HepG2 (cell line): ENCODE measurements around the gene SLC16A5. TPM values are rescaled to one million over a fixed set of nuclear protein-coding genes. Genes with fewer than 3 reads are reported as not detected.

Experiments used
- ATAC-seq: fragments of 200-7000 bp; cut with Tn5 transposase; 3 replicates; pipeline ENCODE4 v1.9.1; 2020; ENCODE audit warnings: mild to moderate bottlenecking, moderate library complexity
- BruUV-seq: library from RNA; stranded (reverse); fragments of 400-500 nt; replicated peaks from 2 replicates; lab custom pipeline; 2021; lab: Mats Ljungman, UMichigan
- CTCF ChIA-PET: fragments of 300-600 bp; formaldehyde crosslinking; extraction: SDS; loops from one replicate; lab custom pipeline; 2021; ENCODE audit warnings: low total read pairs, inconsistent platforms, low intra/inter-chr PET ratio; lab: Yijun Ruan, JAX
- POLR2A ChIA-PET: fragments of 350-600 bp; sonication (Branson Sonifier 250); formaldehyde crosslinking; loops from one replicate; lab custom pipeline; 2020; ENCODE audit warnings: antibody characterized with exemption, inconsistent platforms; lab: Yijun Ruan, JAX
- DNase-seq: peaks from one replicate; pipeline ENCODE4 v3.0.0-alpha.2; 2015; ENCODE audit warnings: low spot score
- FAIRE-seq: peaks from 3 replicates; lab custom pipeline; 2011; peaks lifted over from hg19 to GRCh38; lab: Jason Lieb, UNC
- H2AFZ ChIP-seq: one replicate; pipeline ENCODE4 v1.6.1; 2011; ENCODE audit warnings: low read length, inconsistent platforms
- H3K27ac ChIP-seq: fragments of 300-600 bp; 3 replicates; pipeline ENCODE4 v1.8.0; 2011; ENCODE audit warnings: mixed run types, mild to moderate bottlenecking, mixed read lengths, low read length, inconsistent platforms; ENCODE audit not compliant: insufficient read depth; ENCODE audit errors: extremely low read length
- H3K27me3 ChIP-seq, 2 experiments: fragments of 200-600 bp in 1 of 2; 2 replicates in 1 of 2; 3 replicates in 1 of 2; pipeline versions ENCODE4 v1.6.0 to v1.8.0; 2011; ENCODE audit warnings: low read length in 2 of 2, mild to moderate bottlenecking in 2 of 2, moderate library complexity in 2 of 2, inconsistent platforms in 1 of 2; ENCODE audit not compliant: insufficient read depth in 2 of 2, control insufficient read depth in 1 of 2
- H3K36me3 ChIP-seq, 2 experiments: fragments of 200-600 bp in 1 of 2; replicated peaks in 1 of 2; 2 replicates in 1 of 2; 3 replicates in 1 of 2; pipeline versions ENCODE4 v1.5.1 to v1.8.0; 2011; ENCODE audit warnings: low read length in 2 of 2, inconsistent platforms in 1 of 2; ENCODE audit not compliant: insufficient read depth in 2 of 2, control insufficient read depth in 1 of 2
- H3K4me1 ChIP-seq: 2 replicates; pipeline ENCODE4 v1.5.1; 2012; ENCODE audit warnings: low read length, inconsistent platforms; ENCODE audit not compliant: insufficient read depth
- H3K4me2 ChIP-seq: 2 replicates; pipeline ENCODE4 v1.6.0; 2011; ENCODE audit warnings: low read depth, low read length, inconsistent platforms
- H3K4me3 ChIP-seq, 3 experiments: fragments of 200-600 bp in 1 of 3; sonication (generic), shearing (Covaris generic) in 1 of 3; replicated peaks in 1 of 3; 2 replicates each; pipeline ENCODE4 v1.5.1; 2011 to 2016; ENCODE audit warnings: low read length in 3 of 3, inconsistent platforms in 2 of 3, low read depth in 2 of 3, mild to moderate bottlenecking in 2 of 3, control low read depth in 1 of 3, mixed read lengths in 1 of 3; ENCODE audit not compliant: insufficient read depth in 1 of 3
- H3K79me2 ChIP-seq: one replicate; pipeline ENCODE4 v1.6.1; 2011; ENCODE audit warnings: low read length, inconsistent platforms; ENCODE audit not compliant: insufficient read depth
- H3K9ac ChIP-seq: 2 replicates; pipeline ENCODE4 v1.6.0; 2011; ENCODE audit warnings: mild to moderate bottlenecking, low read depth, low read length, inconsistent platforms; ENCODE audit not compliant: insufficient read depth
- H3K9me3 ChIP-seq: 2 replicates; pipeline ENCODE4 v1.5.1; 2012; ENCODE audit warnings: mild to moderate bottlenecking, low read length
- H4K20me1 ChIP-seq: 2 replicates; pipeline ENCODE4 v1.6.0; 2011; ENCODE audit warnings: inconsistent platforms, mild to moderate bottlenecking, low read length, moderate library complexity; ENCODE audit not compliant: insufficient read depth
- AGO2 ChIP-seq: fragments of 200-400 bp; formaldehyde crosslinking; optimal IDR thresholded peaks from 2 replicates; pipeline ENCODE3; 2017; ENCODE audit warnings: mild to moderate bottlenecking, low read depth, low read length, moderate library complexity
- CEBPG ChIP-seq: IDR thresholded peaks from 2 replicates; pipeline ENCODE4 v1.6.1; 2016
- HMG20A ChIP-seq: IDR thresholded peaks from 2 replicates; pipeline ENCODE4 v1.6.1; 2016; ENCODE audit warnings: borderline replicate concordance
- LCORL ChIP-seq, 2 experiments: fragments of 450-650 bp in 1 of 2; sonication (generic) in 1 of 2; formaldehyde crosslinking in 1 of 2; IDR thresholded peaks; 2 replicates each; pipeline versions ENCODE4 v1.5.0 to v1.6.1; 2017 to 2020; ENCODE audit warnings: antibody characterized with exemption in 1 of 2, missing genetic modification reagents in 1 of 2
- PAWR ChIP-seq: sonication (generic); formaldehyde crosslinking; IDR thresholded peaks from 2 replicates; pipeline ENCODE4 v1.4.0; 2020; ENCODE audit warnings: missing genetic modification reagents, mild to moderate bottlenecking, borderline replicate concordance
- TCF7 ChIP-seq: sonication (generic); IDR thresholded peaks from 2 replicates; pipeline ENCODE4 v1.6.1; 2016; ENCODE audit warnings: antibody characterized with exemption, low read depth
- YEATS2 ChIP-seq: sonication (generic); formaldehyde crosslinking; IDR thresholded peaks from 2 replicates; pipeline ENCODE4 v1.4.0; 2020; ENCODE audit warnings: missing genetic modification reagents, borderline replicate concordance
- ZBTB8A ChIP-seq: sonication (generic); formaldehyde crosslinking; IDR thresholded peaks from 2 replicates; pipeline ENCODE4 v1.4.0; 2020; ENCODE audit warnings: mild to moderate bottlenecking, low read depth, missing genetic modification reagents, borderline replicate concordance
- ZC3H4 ChIP-seq: sonication (generic); formaldehyde crosslinking; IDR thresholded peaks from 2 replicates; pipeline ENCODE4 v1.4.0; 2020; ENCODE audit warnings: missing genetic modification reagents, borderline replicate concordance
- ZNF547 ChIP-seq: sonication (generic); formaldehyde crosslinking; IDR thresholded peaks from 2 replicates; pipeline ENCODE4 v1.5.1; 2020; ENCODE audit warnings: mild to moderate bottlenecking, missing genetic modification reagents
- ZNF549 ChIP-seq: sonication (generic); formaldehyde crosslinking; IDR thresholded peaks from 2 replicates; pipeline ENCODE4 v1.5.0; 2020; ENCODE audit warnings: missing genetic modification reagents
- ZNF607 ChIP-seq: sonication (generic); formaldehyde crosslinking; IDR thresholded peaks from 2 replicates; pipeline ENCODE4 v1.5.1; 2020; ENCODE audit warnings: missing genetic modification reagents, mild to moderate bottlenecking, borderline replicate concordance
- WGBS: methylation state at CpG from one replicate; pipeline ENCODE4 v1.1.6; 2017; ENCODE audit warnings: low lambda C conversion rate; 5-methylcytosine and 5-hydroxymethylcytosine counted together
- in situ Hi-C: cut with HindIII; loops from 2 replicates; pipeline ENCODE4 v1.10.0; 2017; ENCODE audit warnings: low pct_unique_long_range_greater_than_20kb; ENCODE audit not compliant: extremely low pct_ligation_motif_present
- intact Hi-C: fragments of 100-400 bp; cut with micrococcal nuclease; formaldehyde crosslinking; loops from one replicate; pipeline ENCODE4 v1.10.0; 2022; ENCODE audit not compliant: unreplicated experiment
- polyA plus RNA-seq, 8 experiments: library from polyadenylated mRNA; depleted of rRNA in 3 of 8; stranded (reverse) in 7 of 8; unstranded in 1 of 8; fragments of >200 nt; fragmentation: Illumina TruSeq in 4 of 8; extraction: Trizol in 4 of 8; gene quantifications; 2 replicates each; pipeline versions ENCODE4 v1.2.1 to v1.2.3, GENCODE V29; 2011 to 2016; ENCODE audit warnings: low read depth in 4 of 8, missing spikeins in 1 of 8, mixed read lengths in 1 of 8; ENCODE audit not compliant: insufficient read depth in 1 of 8
- total RNA-seq, 5 experiments: library from RNA; depleted of rRNA; stranded (reverse); fragments of >200 nt; fragmentation: Illumina TruSeq; extraction: Trizol; gene quantifications; 2 replicates each; pipeline ENCODE4 v1.2.3, GENCODE V29; 2016; ENCODE audit warnings: low read depth in 1 of 5
- TF ChIP-seq, protein P1 (sequence below): sonication (generic); formaldehyde crosslinking; IDR thresholded peaks from 2 replicates; pipeline ENCODE4 v1.4.0; 2020; ENCODE audit warnings: missing genetic modification reagents
- TF ChIP-seq, protein P2 (sequence below): sonication (generic); formaldehyde crosslinking; IDR thresholded peaks from 2 replicates; pipeline ENCODE4 v1.5.0; 2020; ENCODE audit warnings: mild to moderate bottlenecking, missing genetic modification reagents
- TF ChIP-seq, protein P3 (sequence below): sonication (generic); formaldehyde crosslinking; conservative IDR thresholded peaks from 2 replicates; pipeline ENCODE4 v1.4.0; 2020; ENCODE audit warnings: missing genetic modification reagents
- TF ChIP-seq, protein P4 (sequence below): sonication (generic); formaldehyde crosslinking; IDR thresholded peaks from 2 replicates; pipeline ENCODE4 v1.4.0; 2020; ENCODE audit warnings: missing genetic modification reagents

SLC16A5 gene
- total and polyA plus RNA-seq, 2 of the 13 experiments (the other 11 are each of a cell fraction or from before 2014, with no cell fraction given) = 0.69 to 5.6 TPM

DNA sequence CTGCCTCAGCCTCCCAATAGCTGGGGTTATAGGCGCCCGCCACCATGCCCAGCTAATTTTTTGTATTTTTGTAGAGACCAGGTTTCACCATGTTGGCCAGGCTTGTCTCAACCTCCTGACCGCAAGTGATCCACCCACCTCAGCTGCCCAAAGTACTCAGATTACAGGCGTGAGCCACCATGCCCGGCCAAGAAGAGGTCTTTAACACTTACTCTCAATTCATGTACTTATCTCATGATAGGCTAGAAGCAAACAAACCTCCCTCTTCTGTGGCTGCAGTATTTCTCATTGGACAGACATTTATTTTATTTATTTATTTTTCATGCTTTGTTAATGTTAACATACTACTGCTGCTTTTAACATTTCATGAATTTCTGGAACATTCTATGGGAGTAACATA is 50.8 kb downstream of the SLC16A5 start:
- in situ Hi-C loops = no loop called here
- H3K27ac ChIP-seq = no peak overlapping the region
- H3K27me3 ChIP-seq = no peaks in the 10 kb centered on the region
- FAIRE-seq (no peak), DNase-seq (no peak), ATAC-seq (no peak)
- ChIA-PET CTCF (no interaction called here), POLR2A (interaction anchor here (0.8 kb wide), 1 partner anchor 16 kb away, joined by 3 read pairs; no protein-coding TSS in a partner anchor)
- H3K4me3 ChIP-seq = no peak overlapping the region
- H3K9ac ChIP-seq = no peak overlapping the region
- H2AFZ ChIP-seq = no peak overlapping the region
- no peaks in the 10 kb centered on the region for H3K9me3 ChIP-seq
- BruUV-seq = no TSS peak
- H4K20me1 ChIP-seq = no peaks in the 10 kb centered on the region
- H3K4me2 ChIP-seq = no peak overlapping the region
- WGBS = 91% methylated on average over 5 of the region's 5 CpGs
- peaks cover 1% of the 10 kb centered on the region for H3K4me1 ChIP-seq
- H3K79me2 ChIP-seq = no peaks in the 10 kb centered on the region
- intact Hi-C loops = no loop called here
- peaks cover 16 to 57% of the 10 kb centered on the region in 2 experiments for H3K36me3 ChIP-seq
- TF ChIP-seq, protein P1, sequence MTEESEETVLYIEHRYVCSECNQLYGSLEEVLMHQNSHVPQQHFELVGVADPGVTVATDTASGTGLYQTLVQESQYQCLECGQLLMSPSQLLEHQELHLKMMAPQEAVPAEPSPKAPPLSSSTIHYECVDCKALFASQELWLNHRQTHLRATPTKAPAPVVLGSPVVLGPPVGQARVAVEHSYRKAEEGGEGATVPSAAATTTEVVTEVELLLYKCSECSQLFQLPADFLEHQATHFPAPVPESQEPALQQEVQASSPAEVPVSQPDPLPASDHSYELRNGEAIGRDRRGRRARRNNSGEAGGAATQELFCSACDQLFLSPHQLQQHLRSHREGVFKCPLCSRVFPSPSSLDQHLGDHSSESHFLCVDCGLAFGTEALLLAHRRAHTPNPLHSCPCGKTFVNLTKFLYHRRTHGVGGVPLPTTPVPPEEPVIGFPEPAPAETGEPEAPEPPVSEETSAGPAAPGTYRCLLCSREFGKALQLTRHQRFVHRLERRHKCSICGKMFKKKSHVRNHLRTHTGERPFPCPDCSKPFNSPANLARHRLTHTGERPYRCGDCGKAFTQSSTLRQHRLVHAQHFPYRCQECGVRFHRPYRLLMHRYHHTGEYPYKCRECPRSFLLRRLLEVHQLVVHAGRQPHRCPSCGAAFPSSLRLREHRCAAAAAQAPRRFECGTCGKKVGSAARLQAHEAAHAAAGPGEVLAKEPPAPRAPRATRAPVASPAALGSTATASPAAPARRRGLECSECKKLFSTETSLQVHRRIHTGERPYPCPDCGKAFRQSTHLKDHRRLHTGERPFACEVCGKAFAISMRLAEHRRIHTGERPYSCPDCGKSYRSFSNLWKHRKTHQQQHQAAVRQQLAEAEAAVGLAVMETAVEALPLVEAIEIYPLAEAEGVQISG (CRISPR knock-in tag) = no peak
- TF ChIP-seq ZNF547 (CRISPR knock-in tag) (no peak), CEBPG (CRISPR knock-in tag) (no peak), TCF7 (no peak), LCORL (IDR thresholded peaks at IDR 0.05) (no peak), LCORL (CRISPR knock-in tag; IDR thresholded peaks at IDR 0.05) (no peak), ZNF549 (CRISPR knock-in tag) (no peak), ZC3H4 (CRISPR knock-in tag) (no peak), HMG20A (CRISPR knock-in tag) (no peak), ZBTB8A (CRISPR knock-in tag) (no peak), ZNF607 (no peak), PAWR (no peak), AGO2 (no peak), YEATS2 (CRISPR knock-in tag) (no peak)
- TF ChIP-seq, protein P2, sequence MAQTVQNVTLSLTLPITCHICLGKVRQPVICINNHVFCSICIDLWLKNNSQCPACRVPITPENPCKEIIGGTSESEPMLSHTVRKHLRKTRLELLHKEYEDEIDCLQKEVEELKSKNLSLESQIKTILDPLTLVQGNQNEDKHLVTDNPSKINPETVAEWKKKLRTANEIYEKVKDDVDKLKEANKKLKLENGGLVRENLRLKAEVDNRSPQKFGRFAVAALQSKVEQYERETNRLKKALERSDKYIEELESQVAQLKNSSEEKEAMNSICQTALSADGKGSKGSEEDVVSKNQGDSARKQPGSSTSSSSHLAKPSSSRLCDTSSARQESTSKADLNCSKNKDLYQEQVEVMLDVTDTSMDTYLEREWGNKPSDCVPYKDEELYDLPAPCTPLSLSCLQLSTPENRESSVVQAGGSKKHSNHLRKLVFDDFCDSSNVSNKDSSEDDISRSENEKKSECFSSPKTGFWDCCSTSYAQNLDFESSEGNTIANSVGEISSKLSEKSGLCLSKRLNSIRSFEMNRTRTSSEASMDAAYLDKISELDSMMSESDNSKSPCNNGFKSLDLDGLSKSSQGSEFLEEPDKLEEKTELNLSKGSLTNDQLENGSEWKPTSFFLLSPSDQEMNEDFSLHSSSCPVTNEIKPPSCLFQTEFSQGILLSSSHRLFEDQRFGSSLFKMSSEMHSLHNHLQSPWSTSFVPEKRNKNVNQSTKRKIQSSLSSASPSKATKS (CRISPR knock-in tag) = no peak
- TF ChIP-seq, protein P3, sequence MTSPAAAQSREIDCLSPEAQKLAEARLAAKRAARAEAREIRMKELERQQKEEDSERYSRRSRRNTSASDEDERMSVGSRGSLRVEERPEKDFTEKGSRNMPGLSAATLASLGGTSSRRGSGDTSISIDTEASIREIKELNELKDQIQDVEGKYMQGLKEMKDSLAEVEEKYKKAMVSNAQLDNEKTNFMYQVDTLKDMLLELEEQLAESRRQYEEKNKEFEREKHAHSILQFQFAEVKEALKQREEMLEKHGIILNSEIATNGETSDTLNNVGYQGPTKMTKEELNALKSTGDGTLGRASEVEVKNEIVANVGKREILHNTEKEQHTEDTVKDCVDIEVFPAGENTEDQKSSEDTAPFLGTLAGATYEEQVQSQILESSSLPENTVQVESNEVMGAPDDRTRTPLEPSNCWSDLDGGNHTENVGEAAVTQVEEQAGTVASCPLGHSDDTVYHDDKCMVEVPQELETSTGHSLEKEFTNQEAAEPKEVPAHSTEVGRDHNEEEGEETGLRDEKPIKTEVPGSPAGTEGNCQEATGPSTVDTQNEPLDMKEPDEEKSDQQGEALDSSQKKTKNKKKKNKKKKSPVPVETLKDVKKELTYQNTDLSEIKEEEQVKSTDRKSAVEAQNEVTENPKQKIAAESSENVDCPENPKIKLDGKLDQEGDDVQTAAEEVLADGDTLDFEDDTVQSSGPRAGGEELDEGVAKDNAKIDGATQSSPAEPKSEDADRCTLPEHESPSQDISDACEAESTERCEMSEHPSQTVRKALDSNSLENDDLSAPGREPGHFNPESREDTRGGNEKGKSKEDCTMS (CRISPR knock-in tag) = no peak
- TF ChIP-seq, protein P4, sequence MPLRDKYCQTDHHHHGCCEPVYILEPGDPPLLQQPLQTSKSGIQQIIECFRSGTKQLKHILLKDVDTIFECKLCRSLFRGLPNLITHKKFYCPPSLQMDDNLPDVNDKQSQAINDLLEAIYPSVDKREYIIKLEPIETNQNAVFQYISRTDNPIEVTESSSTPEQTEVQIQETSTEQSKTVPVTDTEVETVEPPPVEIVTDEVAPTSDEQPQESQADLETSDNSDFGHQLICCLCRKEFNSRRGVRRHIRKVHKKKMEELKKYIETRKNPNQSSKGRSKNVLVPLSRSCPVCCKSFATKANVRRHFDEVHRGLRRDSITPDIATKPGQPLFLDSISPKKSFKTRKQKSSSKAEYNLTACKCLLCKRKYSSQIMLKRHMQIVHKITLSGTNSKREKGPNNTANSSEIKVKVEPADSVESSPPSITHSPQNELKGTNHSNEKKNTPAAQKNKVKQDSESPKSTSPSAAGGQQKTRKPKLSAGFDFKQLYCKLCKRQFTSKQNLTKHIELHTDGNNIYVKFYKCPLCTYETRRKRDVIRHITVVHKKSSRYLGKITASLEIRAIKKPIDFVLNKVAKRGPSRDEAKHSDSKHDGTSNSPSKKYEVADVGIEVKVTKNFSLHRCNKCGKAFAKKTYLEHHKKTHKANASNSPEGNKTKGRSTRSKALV = no peak
